ENCODE measurements around the gene CLEC4E.
"Not testable (repeated sequence)": the region's sequence is repeated elsewhere in the genome, so short reads cannot be mapped to it uniquely, and the experiment has no call there.

The CLEC4E gene

DNA sequence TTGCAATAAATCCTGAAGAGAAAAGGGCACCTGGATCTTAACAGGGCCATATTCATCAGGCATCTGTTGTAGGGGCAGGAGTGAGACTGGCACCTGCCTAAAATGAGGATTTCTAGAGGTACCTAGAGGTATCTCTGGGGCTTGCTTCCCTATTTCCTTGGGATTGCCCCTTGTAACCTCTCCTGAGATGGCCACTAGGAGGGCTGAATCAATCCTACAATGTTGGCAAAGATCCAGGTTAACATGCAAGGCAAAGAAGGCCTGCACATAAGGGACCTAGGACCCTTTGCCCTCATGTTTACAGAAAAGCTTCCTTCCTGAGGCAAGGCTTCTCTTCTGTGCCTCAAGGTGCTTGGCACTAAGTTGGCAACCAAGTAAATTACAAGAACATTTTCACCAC lies 25.8 kb upstream of the CLEC4E start:
- Histone ChIP-seq H3K36me3 (no peaks in the 10 kb centered on the region), H3K4me1 (no peaks in the 10 kb centered on the region), H3K27me3 (no peaks in the 10 kb centered on the region), H3K9me3 (no peaks in the 10 kb centered on the region), H3K4me3 (ENCODE audit: low read depth, low read length) (no peak overlapping the region)
- no peak for DNase-seq
- TF ChIP-seq, protein P1, sequence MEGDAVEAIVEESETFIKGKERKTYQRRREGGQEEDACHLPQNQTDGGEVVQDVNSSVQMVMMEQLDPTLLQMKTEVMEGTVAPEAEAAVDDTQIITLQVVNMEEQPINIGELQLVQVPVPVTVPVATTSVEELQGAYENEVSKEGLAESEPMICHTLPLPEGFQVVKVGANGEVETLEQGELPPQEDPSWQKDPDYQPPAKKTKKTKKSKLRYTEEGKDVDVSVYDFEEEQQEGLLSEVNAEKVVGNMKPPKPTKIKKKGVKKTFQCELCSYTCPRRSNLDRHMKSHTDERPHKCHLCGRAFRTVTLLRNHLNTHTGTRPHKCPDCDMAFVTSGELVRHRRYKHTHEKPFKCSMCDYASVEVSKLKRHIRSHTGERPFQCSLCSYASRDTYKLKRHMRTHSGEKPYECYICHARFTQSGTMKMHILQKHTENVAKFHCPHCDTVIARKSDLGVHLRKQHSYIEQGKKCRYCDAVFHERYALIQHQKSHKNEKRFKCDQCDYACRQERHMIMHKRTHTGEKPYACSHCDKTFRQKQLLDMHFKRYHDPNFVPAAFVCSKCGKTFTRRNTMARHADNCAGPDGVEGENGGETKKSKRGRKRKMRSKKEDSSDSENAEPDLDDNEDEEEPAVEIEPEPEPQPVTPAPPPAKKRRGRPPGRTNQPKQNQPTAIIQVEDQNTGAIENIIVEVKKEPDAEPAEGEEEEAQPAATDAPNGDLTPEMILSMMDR (IDR thresholded peaks at IDR 0.05; ENCODE audit: low read depth, low read length), result no peak

DNA sequence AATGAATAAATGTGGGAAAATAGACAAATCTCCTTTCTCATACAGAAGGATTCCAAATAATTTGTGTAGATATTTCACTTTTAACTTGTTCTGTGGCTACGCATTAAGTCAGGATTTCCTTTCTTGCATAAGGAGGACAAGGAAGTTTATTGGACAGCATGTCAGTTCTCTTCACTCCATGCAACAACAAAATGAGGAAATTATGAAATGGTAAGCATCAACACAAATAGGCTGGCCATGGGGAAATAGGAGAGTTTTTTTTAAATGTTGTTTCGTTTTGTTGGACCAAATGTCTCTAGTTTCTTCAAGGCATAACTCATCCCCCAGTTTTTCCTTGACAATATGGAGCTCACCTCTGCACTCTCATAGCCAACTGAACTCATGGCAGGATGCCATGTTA lies 25.3 kb upstream of the CLEC4E start:
- not testable (repeated sequence) for H3K27me3 ChIP-seq; DNase-seq; H3K36me3 ChIP-seq; H3K4me3 ChIP-seq (ENCODE audit: low read depth, low read length); H3K9me3 ChIP-seq; H3K4me1 ChIP-seq

DNA sequence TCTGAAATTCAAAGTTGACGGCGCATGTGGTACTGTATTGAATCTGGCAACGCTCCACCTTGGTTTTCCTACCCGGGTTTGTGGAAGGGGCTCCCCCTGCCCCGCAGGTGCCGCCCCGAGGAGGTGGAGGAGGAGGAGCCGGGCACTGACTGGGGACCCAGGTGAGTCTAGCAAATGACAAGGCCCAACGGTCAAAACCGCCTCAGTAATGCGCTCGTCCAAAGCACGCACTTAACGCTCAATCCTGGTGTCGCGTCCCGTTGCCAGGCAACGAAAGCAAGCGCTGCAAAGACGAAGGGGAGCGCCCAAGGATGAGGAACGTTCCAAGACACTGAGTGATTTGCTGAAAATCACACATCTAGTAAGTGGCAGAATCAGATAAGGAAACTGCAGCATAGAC lies 24.0 kb upstream of the CLEC4E start:
- Histone ChIP-seq H3K27me3 (no peaks in the 10 kb centered on the region), H3K4me1 (no peaks in the 10 kb centered on the region), H3K4me3 (ENCODE audit: low read depth, low read length) (no peak overlapping the region), H3K36me3 (no peaks in the 10 kb centered on the region), H3K9me3 (no peaks in the 10 kb centered on the region)
- TF ChIP-seq, protein P1 (IDR thresholded peaks at IDR 0.05; ENCODE audit: low read depth, low read length), result no peak
- DNase-seq, result peak; percentile 7

DNA sequence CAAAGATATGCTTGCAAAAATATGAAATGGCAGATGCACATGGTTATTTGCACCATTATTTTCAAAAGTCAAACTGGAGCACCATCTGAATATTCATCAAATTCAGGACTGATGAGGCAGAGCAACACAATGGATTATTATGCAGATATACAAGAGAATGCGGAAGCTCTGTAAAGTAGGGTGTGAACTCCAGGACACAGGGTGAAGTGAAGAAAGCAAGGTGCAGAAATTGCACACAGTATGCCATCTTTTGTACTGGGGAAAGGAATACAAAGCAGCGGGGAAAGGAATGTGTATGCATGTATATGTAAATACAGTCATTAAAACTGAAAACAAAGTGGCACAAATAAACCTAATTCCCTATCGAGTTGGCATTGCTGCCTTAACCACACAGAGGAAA lies 22.7 kb upstream of the CLEC4E start:
- Histone ChIP-seq H3K4me3 (ENCODE audit: low read depth, low read length) (no peak overlapping the region), H3K36me3 (no peaks in the 10 kb centered on the region), H3K9me3 (no peaks in the 10 kb centered on the region), H3K4me1 (no peaks in the 10 kb centered on the region), H3K27me3 (no peaks in the 10 kb centered on the region)
- DNase-seq, result no peak
- TF ChIP-seq, protein P1 (IDR thresholded peaks at IDR 0.05; ENCODE audit: low read depth, low read length), result no peak

DNA sequence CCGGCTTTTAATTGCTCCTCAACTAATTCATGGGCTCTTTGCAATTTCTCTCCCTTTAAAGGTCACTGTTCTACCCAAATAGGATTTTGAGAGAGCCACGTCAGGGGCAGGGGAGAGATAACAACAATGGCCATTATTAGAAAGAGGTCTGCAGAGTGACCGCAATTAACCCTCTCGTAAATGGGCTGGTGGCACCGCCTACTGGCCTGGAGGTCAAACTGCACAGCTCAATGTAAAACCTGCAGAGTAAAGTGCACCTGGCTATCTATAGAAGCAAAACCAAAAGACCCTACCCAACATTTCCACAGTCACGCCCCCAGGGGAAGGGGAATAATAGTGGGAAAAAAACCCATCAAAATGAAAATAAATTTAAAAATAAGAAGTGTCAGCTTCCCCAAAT lies 21.6 kb upstream of the CLEC4E start:
- TF ChIP-seq, protein P1 (IDR thresholded peaks at IDR 0.05; ENCODE audit: low read depth, low read length), result peak; percentile 68
- H3K9me3 ChIP-seq, result no peaks in the 10 kb centered on the region
- peak; percentile 32 for DNase-seq
- peak overlapping the region; percentile 31 for H3K4me3 ChIP-seq (ENCODE audit: low read depth, low read length)
- no peaks in the 10 kb centered on the region for H3K36me3 ChIP-seq
- no peaks in the 10 kb centered on the region for H3K4me1 ChIP-seq
- H3K27me3 ChIP-seq, result no peaks in the 10 kb centered on the region

DNA sequence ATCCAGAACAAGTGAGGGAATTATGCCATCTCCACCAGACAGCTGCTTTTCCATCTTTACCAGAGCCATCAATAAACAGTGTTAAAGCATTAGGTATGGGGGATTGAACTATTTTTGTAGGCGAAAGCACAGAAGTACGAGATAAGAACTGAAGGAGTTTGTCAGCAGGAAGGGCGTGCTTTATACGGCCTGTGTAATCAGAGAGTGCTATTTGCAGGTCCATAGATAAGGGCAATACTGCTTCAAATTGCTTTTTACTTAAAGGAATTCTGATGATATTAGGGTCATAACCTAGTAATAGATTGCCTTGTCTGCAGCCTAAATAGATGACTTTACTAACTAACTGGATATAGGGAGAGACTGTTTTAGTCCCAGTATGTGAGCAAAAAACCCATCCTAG lies 20.3 kb upstream of the CLEC4E start:
- no peak for DNase-seq

More for the DNA sequence above, 20.3 kb upstream of the CLEC4E start:
- H3K4me3 ChIP-seq (ENCODE audit: low read depth, low read length), result no peak overlapping the region
- no peaks in the 10 kb centered on the region for H3K9me3 ChIP-seq
- TF ChIP-seq, protein P1 (IDR thresholded peaks at IDR 0.05; ENCODE audit: low read depth, low read length), result no peak
- no peaks in the 10 kb centered on the region for H3K36me3 ChIP-seq
- H3K27me3 ChIP-seq, result no peaks in the 10 kb centered on the region; the same call in 1 of the 2 replicates
- no peaks in the 10 kb centered on the region for H3K4me1 ChIP-seq
